Fibroblast of skin of right biceps (primary cell): ENCODE results near the gene GYS1.
A peak's percentile ranks its signal among the peaks of the same experiment; 100 is the strongest.

Experiments used
- DNase-seq: peaks from one replicate; pipeline ENCODE4 v3.0.0-alpha.2; 2013

GYS1 gene

GRCh38 chr19:48963371-48964204 lies 29.5 kb downstream of the GYS1 start:
- peak; percentile 86 for DNase-seq

- DNase-seq = no peak
These were observed 30.3 kb downstream of the GYS1 start for GRCh38 chr19:48962849-48963165.

GRCh38 chr19:48962029-48962848 lies 30.9 kb downstream of the GYS1 start:
- DNase-seq = peak; percentile 20

DNA sequence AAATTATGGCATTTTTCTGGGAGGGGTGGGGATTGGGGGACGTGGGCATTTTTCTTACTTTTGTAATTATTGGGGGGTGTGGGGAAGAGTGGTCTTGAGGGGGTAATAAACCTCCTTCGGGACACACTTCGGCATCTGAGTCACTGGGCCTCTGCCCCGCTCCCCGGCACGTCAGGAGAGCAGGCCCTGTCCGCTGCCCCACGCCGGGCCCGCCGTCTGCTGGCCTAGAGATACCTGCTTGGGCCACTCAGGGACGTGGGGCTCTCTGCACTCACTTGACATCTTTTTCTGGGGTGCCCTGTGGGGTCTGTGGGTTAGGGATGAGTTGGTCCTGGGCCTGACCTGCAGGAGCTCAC lies 31.5 kb downstream of the GYS1 start:
- DNase-seq = no peak

DNA sequence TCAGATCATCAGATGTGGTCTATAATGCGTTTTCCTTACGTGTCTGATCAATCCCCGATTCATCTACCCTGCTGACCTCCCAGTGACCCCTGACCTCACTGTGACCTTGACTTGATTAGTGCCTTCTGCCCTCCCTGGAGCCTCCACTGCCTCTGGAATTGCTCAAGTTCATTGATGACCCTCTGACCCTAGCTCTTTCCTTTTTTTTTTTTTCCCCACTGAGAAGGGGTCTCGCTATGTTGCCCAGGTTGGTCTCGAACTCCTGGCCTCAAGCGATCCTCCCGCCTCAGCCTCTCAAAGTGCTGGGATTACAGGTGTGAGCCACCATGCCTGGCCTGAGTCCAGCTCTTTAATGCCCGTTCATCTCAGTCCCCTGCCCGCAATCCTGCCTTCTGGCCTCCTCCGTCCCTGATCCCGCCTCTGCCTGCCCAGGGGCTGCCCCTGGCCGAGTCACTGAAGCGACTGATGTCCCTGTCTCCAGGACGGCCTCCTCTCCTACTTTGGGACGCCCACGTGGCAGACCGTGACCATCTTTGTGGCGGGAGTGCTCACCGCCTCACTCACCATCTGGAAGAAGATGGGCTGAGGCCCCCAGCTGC lies 32.0 kb downstream of the GYS1 start:
- no peak for DNase-seq

DNA sequence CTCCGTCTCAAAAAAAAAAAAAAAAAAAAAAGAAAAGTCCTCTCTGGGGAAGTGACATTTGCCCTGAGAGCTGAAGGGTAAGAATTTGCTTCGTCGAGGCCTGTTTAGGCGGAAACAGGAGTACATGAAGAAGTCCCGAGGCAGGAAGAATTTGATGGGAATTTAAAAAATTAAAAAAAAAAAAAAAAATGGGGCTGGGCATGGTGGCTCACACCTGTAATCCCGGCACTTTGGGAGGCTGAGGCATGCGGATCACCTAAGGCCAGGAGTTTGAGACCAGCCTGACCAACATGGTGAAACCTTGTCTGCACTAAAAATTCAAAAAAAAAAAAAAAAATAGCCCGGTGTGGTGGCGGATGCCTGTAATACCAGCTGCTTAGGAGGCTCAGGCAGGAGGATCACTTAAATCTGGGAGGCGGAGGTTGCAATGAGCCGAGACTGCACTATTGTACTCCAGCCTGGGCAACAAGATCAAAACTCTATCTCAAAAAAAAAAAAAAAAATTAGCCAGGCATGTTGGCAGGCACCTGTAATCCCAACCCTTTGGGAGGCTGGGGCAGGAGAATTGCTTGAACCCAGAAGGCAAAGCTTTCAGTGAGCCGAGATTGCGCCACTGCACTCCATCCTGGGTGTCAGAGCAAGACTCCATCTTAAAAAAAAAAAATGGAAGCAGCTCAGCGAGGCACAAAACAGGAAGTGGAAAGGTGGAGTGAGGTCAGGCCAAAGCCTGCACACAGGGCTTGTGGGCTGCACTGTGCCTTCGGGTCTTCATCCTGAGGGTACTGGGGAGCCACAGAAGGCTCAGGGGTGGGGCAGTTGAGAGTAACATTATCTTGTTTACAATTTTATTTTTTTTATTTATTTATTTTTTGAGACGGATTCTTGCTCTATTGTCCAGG lies 33.5 kb downstream of the GYS1 start:
- DNase-seq = no peak

- DNase-seq = no peak
These were observed 35.1 kb downstream of the GYS1 start for GRCh38 chr19:48958006-48958405.

DNA sequence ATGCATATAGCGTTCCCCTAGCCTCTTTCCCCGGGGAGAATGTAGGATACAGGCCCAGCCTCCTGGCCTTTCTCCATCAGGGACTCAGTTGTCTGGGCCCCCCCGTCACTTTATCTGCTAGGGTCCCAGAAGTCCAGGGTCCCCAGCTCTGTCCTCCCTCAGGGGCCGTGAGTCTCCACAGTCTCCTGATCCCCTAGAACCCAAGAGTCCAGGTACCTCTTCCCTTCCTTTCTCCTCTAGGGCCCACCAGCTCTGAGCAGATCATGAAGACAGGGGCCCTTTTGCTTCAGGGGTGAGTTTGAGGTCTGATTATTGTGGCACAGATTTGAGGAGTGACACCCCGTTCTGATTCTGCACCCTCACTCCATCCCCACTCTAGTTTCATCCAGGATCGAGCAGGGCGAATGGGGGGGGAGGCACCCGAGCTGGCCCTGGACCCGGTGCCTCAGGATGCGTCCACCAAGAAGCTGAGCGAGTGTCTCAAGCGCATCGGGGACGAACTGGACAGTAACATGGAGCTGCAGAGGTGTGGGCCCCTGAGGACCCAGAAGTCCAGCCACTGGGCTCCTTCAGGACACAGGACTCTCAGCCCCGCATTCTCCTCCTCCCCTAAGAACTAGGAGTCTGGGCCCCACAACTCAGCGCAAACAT lies 37.7 kb downstream of the GYS1 start:
- no peak for DNase-seq

GRCh38 chr19:48954595-48955307 lies 38.4 kb downstream of the GYS1 start, which contains the start of gene BAX:
Gene BAX, plus strand, starts transcription at chr19:48954875. Its CDS starts 54 bp downstream, at chr19:48954929.
- peak; percentile 97 for DNase-seq

- no peak for DNase-seq
These were observed 39.0 kb downstream of the GYS1 start for GRCh38 chr19:48953990-48954594.

DNA sequence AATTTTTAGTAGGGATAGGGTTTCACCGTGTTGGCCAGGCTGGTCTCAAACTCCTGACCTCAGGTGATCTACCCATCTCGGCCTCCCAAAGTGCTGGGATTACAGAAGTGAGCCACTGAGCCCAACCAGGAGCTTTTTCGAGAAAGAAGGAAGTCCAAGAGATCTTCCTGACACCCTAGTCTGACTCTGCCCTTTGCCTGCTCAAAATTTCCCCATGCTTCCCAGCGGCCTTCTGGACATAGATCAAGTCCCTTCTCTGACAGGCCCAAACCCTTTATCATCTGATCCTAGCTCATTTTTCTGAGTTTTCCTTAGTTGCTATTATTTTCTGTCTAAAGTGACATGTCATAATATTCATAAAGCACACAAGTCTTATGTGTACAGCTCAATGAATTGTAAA lies 40.0 kb downstream of the GYS1 start:
- DNase-seq = no peak

DNA sequence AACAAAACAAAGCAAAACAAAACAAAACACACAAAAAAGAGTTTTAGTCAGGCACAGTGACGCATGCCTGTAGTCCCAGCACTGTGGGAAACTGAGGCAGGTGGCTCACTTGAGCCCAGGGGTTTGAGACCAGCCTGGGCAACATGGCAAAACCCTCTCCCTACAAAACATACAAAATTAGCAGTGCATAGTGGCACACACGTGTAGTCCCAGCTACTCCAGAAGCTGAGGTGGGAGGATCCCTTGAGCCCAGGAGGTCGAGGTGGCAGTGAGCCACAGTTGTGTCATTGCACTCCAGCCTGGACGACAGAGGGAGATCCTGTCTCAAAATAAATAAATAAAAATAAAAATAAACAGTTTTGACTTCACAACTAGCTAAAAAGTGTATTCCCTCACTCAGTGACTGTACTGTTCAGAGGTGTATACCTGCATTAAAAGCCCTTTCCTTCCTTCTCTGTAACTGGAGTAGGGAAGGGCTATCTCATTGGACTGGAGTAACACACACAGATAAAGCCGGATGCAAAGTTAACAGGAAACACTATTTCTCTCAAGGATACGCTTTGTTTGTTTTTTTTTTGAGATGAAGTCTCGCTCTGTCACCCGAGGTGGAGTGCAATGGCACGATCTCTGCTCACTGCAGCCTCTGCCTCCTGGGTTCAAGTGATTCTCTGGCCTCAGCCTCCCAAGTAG lies 42.1 kb downstream of the GYS1 start:
- DNase-seq = no peak

- no peak for DNase-seq
These were observed 43.0 kb downstream of the GYS1 start for GRCh38 chr19:48950159-48950558.

- no peak for DNase-seq
These were observed 45.9 kb downstream of the GYS1 start for GRCh38 chr19:48947258-48947542.

DNA sequence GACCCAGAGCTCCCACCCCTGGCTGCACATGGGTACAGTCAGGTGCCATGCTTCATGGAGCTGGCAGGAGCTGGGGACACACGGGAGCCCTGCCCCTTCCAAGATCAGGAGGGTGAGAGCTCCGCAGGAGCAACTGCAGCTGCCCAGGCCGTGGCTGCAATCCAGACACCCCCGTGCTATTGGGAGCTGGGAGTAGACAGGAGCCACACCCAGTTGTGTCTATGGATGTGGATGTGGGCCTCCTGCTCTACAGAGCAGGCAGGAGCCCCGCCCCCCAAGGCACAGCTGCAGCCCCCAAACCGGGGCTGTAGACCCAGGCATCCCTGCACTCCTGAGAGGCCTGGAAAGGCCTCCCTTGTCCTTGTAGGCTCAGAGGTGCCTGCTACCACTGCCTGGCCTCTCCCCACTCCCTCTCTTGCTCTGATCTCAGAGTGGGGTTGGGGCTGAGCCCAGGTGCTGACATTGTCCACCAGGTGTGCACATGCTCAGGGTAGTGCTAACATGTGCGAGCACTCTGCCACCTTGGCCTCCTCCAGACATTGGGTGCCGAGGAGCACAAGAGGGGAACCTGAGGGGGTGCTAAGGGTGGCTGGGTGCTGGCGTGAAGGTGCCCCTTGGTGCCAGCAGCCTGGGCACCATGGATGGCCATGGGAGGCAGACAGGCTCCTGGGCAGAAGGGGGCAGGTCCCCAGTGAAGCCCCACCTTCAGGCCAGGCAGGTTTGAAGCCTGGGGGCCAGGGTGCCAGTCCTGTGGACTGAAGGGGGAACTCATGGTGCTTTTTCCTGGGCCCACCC lies 46.4 kb downstream of the GYS1 start:
- DNase-seq = no peak

DNA sequence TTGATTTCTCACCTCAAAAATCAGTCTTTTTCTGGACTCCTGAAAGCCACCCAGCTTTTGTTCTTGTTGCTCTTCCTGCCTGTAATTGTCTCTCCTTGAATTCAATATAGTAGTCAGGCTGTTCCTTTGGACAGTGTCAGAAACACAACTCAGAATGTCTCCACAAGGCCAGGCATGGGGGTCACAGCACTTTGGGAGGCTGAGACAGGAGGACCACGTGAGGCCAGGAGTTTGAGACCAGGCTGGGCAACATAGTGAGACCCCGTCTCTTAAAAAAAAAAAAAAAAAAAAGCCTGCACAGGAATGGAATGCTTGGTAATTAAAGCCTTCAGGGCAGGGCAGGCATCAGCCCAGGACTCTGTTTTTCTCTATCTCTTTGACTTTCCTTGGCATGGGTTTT lies 47.3 kb downstream of the GYS1 start:
- DNase-seq = no peak

- DNase-seq = no peak
These were observed 47.7 kb downstream of the GYS1 start for GRCh38 chr19:48945415-48945814.

- no peak for DNase-seq
These were observed 50.0 kb downstream of the GYS1 start for GRCh38 chr19:48943081-48943480.

DNA sequence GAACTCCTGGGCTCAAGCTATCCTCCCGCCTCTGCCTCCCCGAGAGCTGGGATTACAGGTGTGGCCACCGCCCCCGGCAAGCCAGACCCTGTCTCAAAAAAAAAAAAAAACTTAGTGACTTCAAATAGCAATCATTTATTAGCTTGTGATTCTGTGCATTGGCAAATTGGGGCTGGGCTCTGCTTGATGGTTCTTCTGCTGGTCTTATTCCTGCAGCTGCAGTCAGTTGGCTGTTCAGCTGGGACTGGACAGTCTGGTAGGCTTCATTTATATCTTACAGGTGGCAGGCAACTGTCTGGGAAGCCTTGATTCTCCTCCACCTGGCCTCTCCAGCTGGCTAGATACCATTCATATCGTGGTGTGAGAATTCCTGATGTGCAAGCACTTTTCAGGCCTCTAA lies 52.2 kb downstream of the GYS1 start:
- DNase-seq = no peak

DNA sequence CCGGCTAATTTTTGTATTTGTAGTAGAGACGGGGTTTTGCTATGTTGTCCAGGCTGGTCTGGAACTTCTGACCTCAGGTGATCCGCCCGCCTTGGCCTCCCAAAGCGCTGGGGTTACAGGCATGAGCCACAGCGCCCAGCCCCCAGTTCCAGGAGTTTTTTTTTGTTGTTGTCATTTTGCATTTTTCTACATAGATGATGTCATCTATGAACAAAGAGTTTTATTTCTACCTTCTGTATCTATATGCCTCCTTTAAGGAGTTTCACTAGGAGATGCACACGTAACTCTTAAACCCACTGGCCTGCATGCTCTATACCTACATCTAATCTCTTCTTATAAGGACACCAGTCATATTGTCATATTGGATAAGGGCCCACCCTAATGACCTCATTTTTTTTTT lies 54.9 kb downstream of the GYS1 start:
- no peak for DNase-seq
